Activated gamma-delta T cell (primary cell): Measurements from ENCODE around the gene RYR1.
"Not testable (repeated sequence)": the region's sequence is repeated elsewhere in the genome, so short reads cannot be mapped to it uniquely, and the experiment has no call there.

Experiments used
- DNase-seq: peaks from one replicate; lab custom pipeline; 2025; lab: John Stamatoyannopoulos, UW

The RYR1 gene

DNA sequence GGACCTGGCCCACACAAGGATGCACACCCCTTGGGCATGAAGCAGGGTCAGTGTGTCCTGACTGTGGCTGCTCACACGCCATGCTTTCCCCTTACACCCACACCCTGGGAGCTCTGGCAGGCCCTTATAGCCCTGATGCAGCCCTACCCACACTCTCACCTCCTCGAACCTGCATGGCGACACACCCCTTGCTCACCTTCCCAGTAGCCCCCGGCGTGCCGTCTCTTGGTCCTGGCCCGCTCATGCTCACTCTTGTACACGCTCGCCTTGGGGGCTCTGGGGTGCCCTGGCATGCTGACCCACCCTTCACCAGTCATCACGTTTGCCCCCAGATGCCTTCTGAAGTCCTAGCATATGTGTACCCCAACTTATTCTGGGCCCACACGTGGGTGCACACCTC lies 128.2 kb downstream of the RYR1 start:
- DNase-seq = no peak

DNA sequence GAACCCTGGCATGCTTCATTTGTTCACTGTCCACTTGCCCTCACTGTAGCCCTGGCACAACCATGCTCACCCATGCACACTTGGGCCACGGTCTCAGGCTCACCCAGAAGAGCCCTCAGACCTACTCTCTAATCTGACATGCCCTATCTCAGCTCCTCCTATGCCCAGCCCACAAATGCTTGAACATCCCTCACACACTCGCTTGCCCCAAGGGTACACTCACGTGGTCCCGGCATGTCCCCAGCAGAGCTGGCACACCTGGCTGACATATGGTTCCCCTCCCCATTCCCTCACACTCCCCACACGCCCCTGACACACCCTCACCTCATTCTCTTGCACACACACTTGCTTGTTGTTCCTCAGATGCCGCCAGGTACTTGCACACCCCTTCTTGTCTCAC lies 128.6 kb downstream of the RYR1 start:
- no peak for DNase-seq

DNA sequence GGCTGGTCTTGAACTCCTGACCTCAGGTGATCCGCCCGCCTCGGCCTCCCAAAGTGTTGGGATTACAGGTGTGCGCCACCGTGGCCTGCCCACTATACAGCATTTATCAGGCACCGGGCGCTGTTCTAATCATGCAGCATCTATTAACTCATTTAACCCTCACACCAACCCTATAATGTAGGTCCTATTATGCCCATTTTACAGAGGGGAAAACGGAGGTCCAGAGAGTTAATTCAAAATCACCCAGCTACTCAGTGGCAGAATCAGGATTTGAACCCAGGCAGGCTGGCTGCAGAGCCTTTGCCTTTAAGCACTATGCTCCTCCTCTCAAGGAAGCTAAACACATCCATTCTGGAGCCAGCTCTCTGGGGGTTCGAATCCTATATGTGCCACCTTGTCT lies 130.0 kb downstream of the RYR1 start:
- DNase-seq = no peak

DNA sequence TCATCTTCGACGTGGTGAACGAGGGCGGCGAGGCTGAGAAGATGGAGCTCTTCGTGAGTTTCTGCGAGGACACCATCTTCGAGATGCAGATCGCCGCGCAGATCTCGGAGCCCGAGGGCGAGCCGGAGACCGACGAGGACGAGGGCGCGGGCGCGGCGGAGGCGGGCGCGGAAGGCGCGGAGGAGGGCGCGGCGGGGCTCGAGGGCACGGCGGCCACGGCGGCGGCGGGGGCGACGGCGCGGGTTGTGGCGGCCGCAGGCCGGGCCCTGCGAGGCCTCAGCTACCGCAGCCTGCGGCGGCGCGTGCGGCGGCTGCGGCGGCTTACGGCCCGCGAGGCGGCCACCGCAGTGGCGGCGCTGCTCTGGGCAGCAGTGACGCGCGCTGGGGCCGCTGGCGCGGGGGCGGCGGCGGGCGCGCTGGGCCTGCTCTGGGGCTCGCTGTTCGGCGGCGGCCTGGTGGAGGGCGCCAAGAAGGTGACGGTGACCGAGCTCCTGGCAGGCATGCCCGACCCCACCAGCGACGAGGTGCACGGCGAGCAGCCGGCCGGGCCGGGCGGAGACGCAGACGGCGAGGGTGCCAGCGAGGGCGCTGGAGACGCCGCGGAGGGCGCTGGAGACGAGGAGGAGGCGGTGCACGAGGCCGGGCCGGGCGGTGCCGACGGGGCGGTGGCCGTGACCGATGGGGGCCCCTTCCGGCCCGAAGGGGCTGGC lies 131.6 kb downstream of the RYR1 start:
- peak; percentile 26 for DNase-seq

DNA sequence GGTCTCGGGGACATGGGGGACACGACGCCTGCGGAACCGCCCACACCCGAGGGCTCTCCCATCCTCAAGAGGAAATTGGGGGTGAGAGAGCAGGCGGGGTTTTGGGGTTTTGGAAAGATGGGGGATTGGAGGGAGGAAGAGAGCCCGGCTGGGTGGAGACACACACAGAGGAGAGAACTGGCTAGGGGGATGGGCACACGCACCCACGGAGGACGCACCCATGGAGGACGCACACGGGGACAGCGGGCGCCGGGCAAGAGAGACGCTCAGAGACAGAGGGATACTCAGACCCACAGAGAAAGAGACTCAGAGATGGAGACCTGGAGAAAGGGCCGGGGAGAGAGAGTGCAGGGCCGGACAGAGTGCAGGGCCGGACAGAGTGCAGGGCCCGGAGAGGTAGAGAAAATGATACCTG lies 132.2 kb downstream of the RYR1 start:
- DNase-seq = no peak

DNA sequence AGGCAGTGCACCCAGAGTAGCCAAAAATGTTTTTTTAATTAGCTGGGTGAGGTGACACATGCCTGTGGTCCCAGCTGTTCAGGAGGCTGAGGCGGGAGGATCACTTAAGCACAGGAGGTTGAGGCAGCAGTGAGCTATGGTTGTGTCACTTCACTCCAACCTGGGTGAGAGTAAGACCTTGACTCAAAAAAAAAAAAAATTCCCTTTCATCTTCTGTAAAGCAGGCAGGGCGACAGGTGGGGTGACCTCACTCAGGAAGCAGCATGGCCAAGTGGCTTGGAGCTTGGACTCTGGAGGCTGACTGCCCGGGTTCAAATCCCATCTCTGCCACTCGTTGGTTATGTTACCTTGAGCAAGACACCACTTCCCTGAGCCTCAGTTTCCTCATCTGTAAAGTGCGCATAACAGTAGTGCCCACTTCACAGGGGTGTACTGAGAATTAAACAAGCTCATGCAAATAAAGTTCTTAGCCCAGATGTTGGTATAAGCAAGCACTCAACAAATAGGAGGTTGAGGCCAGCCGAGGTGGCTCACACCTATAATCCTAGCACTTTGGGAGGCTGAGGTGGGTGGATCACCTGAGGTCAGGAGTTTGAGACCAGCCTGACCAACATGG lies 136.0 kb downstream of the RYR1 start:
- DNase-seq = no peak

DNA sequence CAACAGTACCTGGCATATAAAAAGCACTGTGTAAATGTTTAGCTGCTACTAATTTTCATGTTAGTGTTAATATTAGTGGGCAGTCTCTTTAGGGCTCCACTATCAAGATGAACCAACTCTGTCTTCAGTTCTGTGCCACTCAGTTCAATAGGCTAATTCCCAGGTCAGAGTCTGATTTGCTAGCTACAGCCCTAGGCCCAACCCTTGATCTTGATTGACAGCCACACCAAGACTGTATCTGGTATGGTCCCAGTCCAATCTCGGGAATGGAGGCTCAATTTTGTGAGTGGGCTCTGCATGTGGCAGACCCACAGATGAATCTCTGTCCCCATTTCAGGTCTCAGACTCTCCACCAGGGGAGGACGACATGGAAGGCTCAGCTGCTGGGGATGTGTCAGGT lies 138.2 kb downstream of the RYR1 start:
- no peak for DNase-seq

DNA sequence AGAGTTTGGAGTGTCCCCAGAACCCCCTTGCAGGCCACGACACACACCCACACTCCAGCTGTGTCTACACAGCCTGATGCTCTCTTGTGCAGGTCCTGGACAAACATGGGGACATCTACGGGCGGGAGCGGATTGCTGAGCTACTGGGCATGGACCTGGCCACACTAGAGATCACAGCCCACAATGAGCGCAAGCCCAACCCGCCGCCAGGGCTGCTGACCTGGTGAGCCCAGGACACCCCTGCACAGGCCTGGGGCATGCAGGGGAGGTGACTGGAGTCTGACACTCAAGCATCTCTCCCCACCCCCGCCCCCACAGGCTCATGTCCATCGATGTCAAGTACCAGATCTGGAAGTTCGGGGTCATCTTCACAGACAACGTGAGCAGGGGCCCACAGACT lies 144.3 kb downstream of the RYR1 start:
- DNase-seq = no peak

DNA sequence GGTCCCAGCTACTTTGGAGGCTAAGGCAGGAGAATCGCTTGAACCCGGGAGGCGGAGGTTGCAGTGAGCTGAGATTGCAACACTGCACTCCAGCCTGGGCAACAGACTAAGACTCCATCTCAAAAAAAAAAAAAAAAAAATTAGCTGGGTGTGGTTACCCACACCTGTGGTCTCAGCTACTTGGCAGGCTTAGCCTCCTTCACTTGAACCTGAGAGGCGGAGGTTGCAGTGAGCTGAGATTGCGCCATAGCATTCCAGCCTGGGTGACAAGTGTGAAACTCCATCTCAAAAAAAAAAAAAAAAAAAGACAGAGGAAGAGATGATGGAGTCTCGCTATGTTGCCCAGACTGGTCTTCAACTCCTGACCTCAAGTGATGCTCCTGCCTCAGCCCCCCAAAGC lies 145.8 kb downstream of the RYR1 start:
- DNase-seq = not testable (repeated sequence)

DNA sequence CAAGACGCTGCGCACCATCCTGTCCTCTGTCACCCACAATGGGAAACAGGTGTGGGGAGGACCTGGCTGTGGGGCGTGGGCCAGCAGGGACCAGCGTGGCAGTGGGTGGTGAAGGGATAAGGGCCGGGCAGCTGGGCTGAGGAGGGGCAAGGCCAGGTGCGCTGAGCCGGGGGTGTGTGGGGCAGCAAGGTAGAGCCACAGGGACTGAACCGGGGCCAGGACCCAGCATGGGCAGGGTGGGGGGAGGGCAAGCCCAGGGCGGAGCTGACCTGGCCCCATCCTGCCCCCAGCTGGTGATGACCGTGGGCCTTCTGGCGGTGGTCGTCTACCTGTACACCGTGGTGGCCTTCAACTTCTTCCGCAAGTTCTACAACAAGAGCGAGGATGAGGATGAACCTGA lies 146.6 kb downstream of the RYR1 start:
- DNase-seq = no peak

DNA sequence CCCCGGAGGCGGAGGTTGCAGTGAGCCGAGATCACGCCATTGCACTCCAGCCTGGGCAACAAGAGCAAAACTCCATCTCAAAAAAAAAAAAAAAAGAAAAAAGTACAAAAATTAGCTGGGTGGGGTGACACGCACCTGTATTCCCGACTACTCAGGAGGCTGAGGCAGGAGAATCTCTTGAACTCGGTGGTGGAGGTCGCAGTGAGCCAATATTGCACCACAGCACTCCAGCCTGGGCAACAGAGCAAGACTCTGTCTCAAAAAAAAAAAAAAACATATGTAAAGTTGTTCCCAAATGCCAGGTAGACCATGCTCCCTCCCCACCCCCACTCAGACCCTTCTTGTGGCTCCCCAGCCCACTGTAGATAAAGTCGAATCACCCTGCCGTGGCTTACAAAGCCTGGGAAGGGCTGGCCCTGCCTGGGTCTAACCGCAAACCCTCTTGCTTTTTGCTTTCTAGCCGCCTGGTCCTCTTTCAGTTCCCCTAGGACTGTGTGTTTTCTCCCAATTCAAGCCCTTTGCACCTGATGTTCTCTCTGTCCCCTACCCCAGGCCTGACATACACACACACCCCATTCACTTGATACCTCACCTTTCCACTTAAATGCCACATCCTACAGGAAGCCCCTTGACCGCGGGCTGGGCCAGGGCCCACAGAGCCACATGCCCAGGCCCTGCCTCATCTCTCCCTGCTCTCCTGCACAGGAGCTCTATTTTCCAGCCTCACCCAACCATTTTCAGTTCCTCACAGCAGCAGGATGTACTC lies 149.9 kb downstream of the RYR1 start:
- no peak for DNase-seq

DNA sequence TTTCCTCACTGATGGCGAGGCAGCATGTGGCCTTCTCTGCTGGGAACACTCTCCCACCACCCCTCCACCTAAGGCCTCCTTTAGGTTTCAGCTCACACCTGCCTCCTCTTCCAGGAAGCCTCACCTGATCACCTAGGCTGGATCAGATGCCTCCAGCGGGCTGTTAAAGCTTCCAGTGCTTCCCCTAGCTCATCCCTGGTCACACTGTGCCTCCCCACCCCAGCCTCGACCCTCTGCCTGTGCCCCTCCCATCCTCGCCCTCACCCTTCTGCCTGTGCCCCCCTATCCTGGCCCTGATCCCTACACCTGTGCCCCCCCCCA lies 150.5 kb downstream of the RYR1 start:
- DNase-seq = no peak

DNA sequence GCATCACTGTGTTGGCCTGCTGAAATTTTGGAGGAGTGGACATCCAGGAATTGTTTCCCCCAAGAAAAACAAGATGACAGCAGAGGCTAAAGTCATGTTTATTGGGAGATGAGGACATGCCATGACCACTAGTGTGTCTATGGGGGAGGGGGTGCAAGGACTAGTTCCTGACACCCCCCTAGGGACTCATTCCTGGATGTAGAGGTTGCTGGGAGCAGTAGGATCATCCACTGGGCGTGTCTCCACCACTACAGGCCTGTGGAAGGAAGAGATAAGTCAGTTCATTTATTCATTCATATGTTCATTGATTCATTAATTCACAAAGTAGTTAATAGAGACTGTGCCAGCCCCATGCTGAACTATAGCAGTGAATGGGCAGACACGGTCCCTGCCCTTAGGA lies 154.1 kb downstream of the RYR1 start:
- no peak for DNase-seq

DNA sequence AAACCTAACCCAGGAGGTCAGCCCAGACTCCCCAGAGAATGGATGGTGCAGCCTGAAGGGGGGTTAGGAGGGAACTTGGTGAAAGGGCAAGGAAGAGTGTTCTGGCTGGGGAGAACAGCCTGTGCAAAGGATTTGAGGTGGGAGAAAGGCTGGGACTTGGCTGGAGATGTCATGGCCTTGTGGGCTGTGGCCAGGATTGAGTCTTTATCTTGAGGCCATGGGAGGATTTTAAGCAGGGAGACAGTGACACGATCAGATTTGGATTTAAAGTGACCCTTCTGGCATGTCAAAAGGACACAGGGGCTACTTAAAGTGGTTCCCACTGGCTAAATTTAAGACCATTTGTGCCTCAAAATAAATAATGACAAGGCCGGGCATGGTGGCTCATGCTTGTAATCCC lies 154.6 kb downstream of the RYR1 start:
- no peak for DNase-seq

DNA sequence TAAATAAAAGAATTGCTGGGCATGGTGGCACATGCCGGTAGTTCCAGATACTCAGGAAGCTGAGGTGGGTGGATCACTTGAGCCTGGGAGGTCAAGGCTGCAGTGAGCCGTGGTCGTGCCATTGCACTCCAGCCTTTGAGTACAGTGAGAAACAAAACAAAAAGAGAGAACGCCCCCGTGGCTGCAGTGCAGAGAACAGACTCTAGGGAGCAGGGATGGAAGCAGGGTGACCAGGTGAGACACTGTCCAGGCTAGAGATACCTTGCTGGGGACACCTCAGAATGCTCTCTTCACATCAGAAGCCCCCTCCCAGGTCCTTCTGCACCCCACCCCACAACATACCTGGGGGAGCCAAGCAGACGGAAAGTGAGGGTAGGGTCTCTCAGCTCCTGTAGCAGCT lies 159.4 kb downstream of the RYR1 start:
- DNase-seq = no peak

DNA sequence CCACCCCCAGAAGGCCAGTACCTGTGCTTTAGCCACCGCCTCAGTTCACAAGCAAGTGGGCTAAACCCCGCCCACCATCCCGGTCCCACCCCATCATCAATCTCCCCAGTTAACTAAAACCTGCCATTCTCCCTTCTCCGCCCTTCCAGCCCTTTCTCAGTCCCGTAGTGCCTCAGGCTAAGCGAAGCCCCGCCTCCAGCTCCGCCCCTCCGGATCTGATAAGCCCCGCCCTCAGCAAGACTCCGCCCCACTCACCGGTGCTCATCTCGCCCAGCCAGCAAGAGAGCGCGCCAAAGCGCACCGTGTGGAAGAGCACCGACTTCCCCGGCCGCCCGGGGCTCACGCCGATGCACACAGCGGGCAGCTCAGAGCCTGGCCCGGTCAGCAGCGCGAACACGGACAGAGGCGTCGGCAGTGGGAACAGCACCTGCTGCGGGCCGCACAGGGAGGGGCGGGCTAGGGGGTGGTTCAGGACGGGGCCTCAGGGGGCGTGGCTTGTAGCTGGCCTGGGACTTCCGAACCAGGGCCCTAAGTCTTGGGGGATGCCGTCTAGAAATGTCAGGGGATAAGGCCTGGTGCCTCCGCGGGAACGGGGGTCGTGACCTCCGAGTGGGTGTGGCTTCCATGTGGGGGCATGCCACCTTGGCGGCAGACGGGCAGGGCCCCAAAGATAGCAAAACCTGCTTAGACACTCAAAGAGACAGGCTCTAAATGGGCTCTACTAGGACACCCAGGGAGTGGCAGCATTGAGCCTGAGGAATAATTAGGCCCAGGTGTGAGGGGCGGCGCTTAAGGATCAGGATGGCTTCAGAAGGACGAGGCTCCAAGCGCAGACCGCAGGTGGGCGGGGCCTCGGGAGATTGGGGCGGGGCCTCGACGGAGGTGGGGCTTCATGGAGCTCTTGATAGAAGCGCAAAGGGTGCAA lies 162.8 kb downstream of the RYR1 start:
- no peak for DNase-seq

DNA sequence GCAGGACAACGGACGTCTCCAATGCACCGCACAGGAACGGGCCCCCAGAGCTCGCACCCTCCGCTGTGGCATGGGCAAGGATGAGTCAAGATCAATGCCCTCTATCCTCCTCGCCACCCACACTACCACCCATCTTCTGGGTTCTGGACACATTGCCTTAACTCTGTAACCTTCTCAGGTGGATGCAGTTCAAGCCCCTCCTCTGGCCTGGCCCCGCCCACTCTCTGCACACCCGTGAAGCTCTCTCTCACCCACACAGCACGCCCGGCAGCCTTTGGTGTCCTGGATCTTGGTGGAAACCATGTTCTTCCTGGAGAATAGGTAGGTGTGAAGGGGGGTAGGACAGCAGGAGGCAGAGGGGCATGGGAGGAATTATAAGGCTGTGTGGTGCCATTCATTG lies 163.6 kb downstream of the RYR1 start:
- DNase-seq = no peak

DNA sequence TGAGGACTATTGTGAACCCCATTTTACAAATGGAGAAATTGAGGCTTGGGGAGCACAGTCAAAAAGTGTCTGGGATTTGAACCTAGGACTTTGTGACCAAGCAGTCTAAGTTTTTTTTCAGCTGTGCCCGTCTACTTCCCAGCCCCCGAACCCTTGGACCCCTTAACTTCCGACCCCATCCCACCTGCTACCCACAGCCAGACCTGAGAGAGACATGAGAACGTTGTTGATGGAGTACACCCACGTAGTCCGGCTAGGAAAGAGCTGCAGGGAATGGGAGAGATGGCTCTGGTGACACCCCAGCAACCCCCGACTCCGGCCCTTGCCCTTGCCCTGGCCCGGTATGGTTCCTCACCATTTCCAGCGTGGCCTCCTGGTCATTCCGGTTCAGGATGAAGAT lies 166.2 kb downstream of the RYR1 start:
- no peak for DNase-seq

DNA sequence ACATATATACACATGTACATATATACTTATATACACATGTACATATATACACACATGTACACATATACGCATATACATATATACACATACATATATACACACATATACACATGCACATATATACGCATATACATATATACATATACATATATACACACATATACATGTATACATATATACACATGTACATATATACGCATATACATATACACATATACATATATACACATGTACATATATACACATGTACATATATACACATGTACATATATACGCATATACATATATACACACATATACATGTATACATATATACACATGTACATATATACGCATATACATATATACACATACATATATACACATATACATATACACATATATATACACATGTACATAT lies 169.4 kb downstream of the RYR1 start:
- DNase-seq = not testable (repeated sequence)

DNA sequence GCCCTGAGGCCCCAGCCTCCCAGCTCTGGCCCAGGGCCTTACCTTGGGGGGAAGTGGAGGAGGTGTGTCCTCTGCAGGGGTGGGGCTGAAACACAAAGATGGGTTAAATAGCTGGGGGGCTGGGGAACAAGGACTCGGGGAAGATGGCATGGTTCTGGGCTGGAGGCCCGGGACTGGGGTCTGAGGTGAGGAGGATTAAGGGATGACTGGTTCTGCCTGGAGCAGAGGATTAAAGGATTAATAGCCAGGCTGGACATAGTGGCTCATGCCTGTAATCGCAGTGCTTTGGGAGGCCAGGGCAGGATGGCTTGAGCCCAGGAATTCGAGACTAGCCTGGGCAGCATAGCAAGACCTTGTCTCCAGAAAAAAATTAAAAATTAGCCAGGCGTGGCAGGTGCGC lies 172.6 kb downstream of the RYR1 start:
- DNase-seq = no peak

DNA sequence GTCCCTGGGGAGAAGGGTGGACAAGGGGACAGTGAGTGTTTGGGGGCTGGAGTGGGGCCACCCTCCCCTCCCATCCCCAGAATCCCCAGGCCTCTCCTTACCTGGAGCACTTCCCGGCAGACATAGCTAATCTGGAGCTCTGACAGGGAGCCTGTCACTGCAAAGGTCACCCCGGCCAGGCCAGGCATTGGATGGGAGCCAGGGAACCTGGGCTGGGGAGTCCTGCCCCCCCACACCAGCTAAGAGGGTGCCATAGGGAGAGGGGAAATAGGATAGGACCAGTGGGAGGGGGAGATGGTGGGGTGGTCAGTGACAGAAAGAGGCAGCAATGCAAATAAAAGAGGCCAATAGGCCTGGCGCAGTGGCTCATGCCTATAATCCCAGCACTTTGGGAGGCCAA lies 180.8 kb downstream of the RYR1 start:
- DNase-seq = no peak

DNA sequence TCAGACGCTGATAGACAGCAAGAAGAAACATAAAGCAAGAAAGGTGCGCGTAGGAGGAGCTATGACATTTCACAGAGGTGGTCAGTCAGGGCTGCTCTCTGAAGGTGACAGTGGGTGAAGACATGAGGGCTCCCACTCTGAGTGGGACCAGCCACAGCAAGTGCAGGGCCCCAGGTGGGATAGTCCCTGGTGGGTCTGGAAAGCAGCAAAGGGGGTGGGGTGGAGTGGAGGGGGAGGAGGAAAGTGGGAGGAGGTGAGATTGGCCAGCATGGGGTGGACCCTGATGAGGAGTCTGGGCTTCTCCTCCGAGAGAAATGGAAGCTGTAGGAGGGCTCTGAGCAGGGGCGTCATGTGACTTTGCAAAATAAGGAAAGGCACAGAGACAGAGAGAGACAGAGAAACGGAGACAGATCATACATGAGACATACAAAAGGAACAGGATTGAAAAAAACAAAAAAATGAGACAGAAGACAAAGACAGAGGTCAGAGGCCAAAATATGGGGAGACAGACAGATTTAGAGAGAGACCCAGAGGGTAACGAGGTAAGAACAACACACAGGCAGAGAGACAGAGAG lies 181.6 kb downstream of the RYR1 start:
- DNase-seq = no peak
